ENCODE data around the gene SCYGR2. TPM values are rescaled to one million over a fixed set of nuclear protein-coding genes. Genes with fewer than 3 reads are reported as not detected.

SCYGR2 gene
- total and polyA plus RNA-seq, 2 donors (not counting 3 experiments of a cell fraction or from before 2014, with no cell fraction given): not detected

- no peak overlapping the region for H3K4me3 ChIP-seq (replicated peaks in 1 of 3; ENCODE audit: insufficient read depth in 1 of 3, low read depth in 1 of 3, low read length in 3 of 3)
- no peak overlapping the region for H3K27ac ChIP-seq (ENCODE audit: insufficient read depth, low read depth, low read length)
- intact Hi-C loops (cut with micrococcal nuclease): no loop called here
- no peak overlapping the region for H3K9ac ChIP-seq (replicated peaks; ENCODE audit: extremely low read depth, insufficient read depth, low read length)
- no peaks in the 10 kb centered on the region for H3K36me3 ChIP-seq (ENCODE audit: control insufficient read depth in 2 of 2, extremely low read depth in 1 of 2, insufficient read depth in 2 of 2, low read length in 2 of 2)
- ChIA-PET CTCF (interaction anchor here (0.6 to 1.4 kb wide), 2 partner anchors 12 to 178 kb away, joined by 3 read pairs; no protein-coding TSS in a partner anchor), POLR2A (no interaction called here)
- TF ChIP-seq CTCF (IDR thresholded peaks at IDR 0.05; ENCODE audit: extremely low read depth in 1 of 2, insufficient read depth in 1 of 2, low read depth in 1 of 2, low read length in 2 of 2) (no peak), GATA2 (IDR thresholded peaks at IDR 0.05; ENCODE audit: insufficient read depth, insufficient read length, low read depth, low read length) (no peak), EZH2 (IDR thresholded peaks at IDR 0.05; ENCODE audit: borderline replicate concordance, low read depth, low read length, severe bottlenecking) (no peak), MYC (IDR thresholded peaks at IDR 0.05; ENCODE audit: low read depth, low read length) (no peak), POLR2AphosphoS5 (IDR thresholded peaks at IDR 0.05; ENCODE audit: insufficient read depth, low read depth, low read length) (no peak), JUN (IDR thresholded peaks at IDR 0.05; ENCODE audit: borderline replicate concordance, insufficient read depth, insufficient read length, low read depth) (no peak), POLR2A (IDR thresholded peaks at IDR 0.05; ENCODE audit: low read depth, low read length) (no peak), FOS (IDR thresholded peaks at IDR 0.05; ENCODE audit: borderline replicate concordance, insufficient read depth, low read length) (no peak)
- TF ChIP-seq, protein P1, sequence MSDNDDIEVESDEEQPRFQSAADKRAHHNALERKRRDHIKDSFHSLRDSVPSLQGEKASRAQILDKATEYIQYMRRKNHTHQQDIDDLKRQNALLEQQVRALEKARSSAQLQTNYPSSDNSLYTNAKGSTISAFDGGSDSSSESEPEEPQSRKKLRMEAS (IDR thresholded peaks at IDR 0.05; ENCODE audit: insufficient read depth, insufficient read length): no peak
- H3K9me3 ChIP-seq (replicated peaks; ENCODE audit: control insufficient read depth, insufficient read depth, low read length): no peaks in the 10 kb centered on the region
- H3K79me2 ChIP-seq (ENCODE audit: control insufficient read depth, insufficient read depth, low read length): no peaks in the 10 kb centered on the region
- H3K9me1 ChIP-seq (replicated peaks; ENCODE audit: control insufficient read depth, extremely low read depth, insufficient read depth, low read length): no peaks in the 10 kb centered on the region
- dilution Hi-C loops (cut with MboI; ENCODE audit: extremely low pct_ligation_motif_present, low sequenced_read_pairs): no loop called here
- no TSS peak for BruUV-seq (replicated peaks)
- H4K20me1 ChIP-seq (replicated peaks; ENCODE audit: control insufficient read depth, extremely low read depth, insufficient read depth, low read length): no peaks in the 10 kb centered on the region
- no peaks in the 10 kb centered on the region for H3K27me3 ChIP-seq (ENCODE audit: control insufficient read depth in 2 of 2, insufficient read depth in 2 of 2, low read length in 2 of 2)
- DNase-seq (ENCODE audit: low read depth, low spot score) (no peak), FAIRE-seq (no peak)
- H3K4me1 ChIP-seq (ENCODE audit: control insufficient read depth, extremely low read depth, insufficient read depth, low read length): no peaks in the 10 kb centered on the region
- no peak overlapping the region for H3K4me2 ChIP-seq (ENCODE audit: insufficient read depth, low read length)
- H2AFZ ChIP-seq (ENCODE audit: low read depth, low read length): no peak overlapping the region
Measured at GRCh38 chr2:227608561-227609338, 10.1 kb downstream of the SCYGR2 start.
